Stromal cell of bone marrow (primary cell): ENCODE data around the gene CBY2.
"Not testable (repeated sequence)": the region's sequence is repeated elsewhere in the genome, so short reads cannot be mapped to it uniquely, and the experiment has no call there.

Experiments
- DNase-seq: peaks from one replicate; pipeline ENCODE4 v3.0.0-alpha.2; 2012; ENCODE audit warnings: low read depth

The CBY2 gene

GRCh38 chr13:45744979-45745378, 42.9 kb downstream of the CBY2 start:
- DNase-seq, result no peak

GRCh38 chr13:45747071-45747470, 45.0 kb downstream of the CBY2 start:
- DNase-seq, result no peak

- DNase-seq, result no peak
Observed at GRCh38 chr13:45748941-45749759, 47.0 kb downstream of the CBY2 start.

- no peak for DNase-seq
Observed at GRCh38 chr13:45750566-45750965, 48.4 kb downstream of the CBY2 start.

DNA sequence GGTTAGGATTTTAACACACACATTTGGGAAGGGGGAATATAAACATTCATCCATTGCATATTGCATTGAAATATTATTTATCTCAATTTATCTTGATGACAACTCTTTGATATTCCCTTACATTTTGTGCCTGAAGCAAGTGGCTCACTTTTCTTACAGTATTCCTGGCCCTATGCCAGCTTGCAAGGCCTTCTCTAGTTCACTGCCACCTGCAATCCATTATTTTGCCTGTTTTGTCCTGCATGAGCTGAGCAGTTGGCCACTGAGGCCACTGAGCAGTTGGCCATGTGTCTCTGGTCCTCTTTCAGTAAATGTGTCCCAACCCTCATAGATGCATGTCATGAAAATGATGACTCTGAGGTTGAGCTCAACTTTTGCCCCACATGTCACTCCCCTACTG, 49.8 kb downstream of the CBY2 start:
- DNase-seq, result no peak

DNA sequence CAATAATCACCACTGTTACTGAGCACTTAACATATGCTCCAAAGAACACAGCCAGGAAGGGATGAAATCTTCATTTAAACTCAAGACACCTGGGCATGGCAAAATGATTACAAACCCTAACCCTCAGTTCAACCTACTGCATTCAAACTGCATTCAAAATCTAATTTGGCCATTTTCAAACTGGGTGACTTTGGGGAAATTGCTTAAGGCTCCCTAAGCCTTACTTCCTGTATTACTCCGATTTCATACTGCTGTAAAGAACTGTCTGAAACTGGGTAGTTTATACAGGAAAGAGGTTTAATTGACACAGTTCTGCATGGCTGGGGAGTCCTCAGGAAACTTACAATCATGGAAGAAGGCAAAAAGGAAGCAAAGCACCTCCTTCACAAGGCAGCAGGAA, 50.4 kb downstream of the CBY2 start:
- no peak for DNase-seq

DNA sequence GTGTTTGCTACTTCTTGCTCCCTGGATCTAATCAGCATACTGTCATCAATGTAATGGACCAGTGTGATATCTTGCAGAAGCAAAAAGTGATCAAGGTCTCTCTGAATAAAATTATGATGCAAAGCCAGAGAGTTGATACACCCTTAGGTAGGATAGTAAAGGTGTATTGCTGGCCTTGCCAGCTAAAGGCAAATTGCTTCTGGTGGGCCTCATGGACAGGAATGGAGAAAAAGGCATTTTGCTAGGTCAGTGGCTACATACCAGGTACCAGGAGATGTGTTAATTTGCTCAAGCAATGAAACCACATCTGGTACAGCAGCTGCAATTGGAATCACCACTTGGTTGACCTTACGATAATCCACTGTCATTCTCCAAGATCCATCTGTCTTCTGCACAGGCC, 54.4 kb downstream of the CBY2 start:
- not testable (repeated sequence) for DNase-seq

- DNase-seq, result not testable (repeated sequence)
Observed at GRCh38 chr13:45757589-45757988, 55.5 kb downstream of the CBY2 start.

GRCh38 chr13:45763419-45763818, 61.3 kb downstream of the CBY2 start:
- DNase-seq, result no peak
